HEK293T (cell line): ENCODE data around the gene ARHGEF25.

ENCODE experiments used
- ARNT ChIP-seq: fragments of 450-650 bp; IDR thresholded peaks from 2 replicates; pipeline ENCODE4 v1.6.1; 2017; ENCODE audit warnings: mild to moderate bottlenecking
- BHLHE40 ChIP-seq: fragments of 450-650 bp; IDR thresholded peaks from 2 replicates; pipeline ENCODE4 v1.6.1; 2016; ENCODE audit warnings: mild to moderate bottlenecking, moderate library complexity, borderline replicate concordance
- CTBP1 ChIP-seq: fragments of 450-650 bp; IDR thresholded peaks from 2 replicates; pipeline ENCODE4 v1.6.1; 2016; ENCODE audit warnings: borderline replicate concordance
- ELF4 ChIP-seq: fragments of 450-650 bp; IDR thresholded peaks from 2 replicates; pipeline ENCODE4 v1.6.1; 2017; ENCODE audit warnings: antibody characterized with exemption
- FOXK2 ChIP-seq: fragments of 450-650 bp; IDR thresholded peaks from 2 replicates; pipeline ENCODE4 v1.6.1; 2016; ENCODE audit warnings: mild to moderate bottlenecking
- FOXM1 ChIP-seq: fragments of 450-650 bp; IDR thresholded peaks from 2 replicates; pipeline ENCODE4 v1.6.1; 2017; ENCODE audit warnings: mild to moderate bottlenecking, borderline replicate concordance
- HDGF ChIP-seq: fragments of 450-650 bp; IDR thresholded peaks from 2 replicates; pipeline ENCODE4 v1.6.1; 2017; ENCODE audit warnings: antibody characterized with exemption, borderline replicate concordance
- L3MBTL2 ChIP-seq: fragments of 450-650 bp; conservative IDR thresholded peaks from 2 replicates; pipeline ENCODE4 v1.6.1; 2016; ENCODE audit warnings: mild to moderate bottlenecking
- LEF1 ChIP-seq: fragments of 450-650 bp; IDR thresholded peaks from 2 replicates; pipeline ENCODE4 v1.6.1; 2017; ENCODE audit warnings: mild to moderate bottlenecking, borderline replicate concordance
- PKNOX1 ChIP-seq: fragments of 450-650 bp; IDR thresholded peaks from 2 replicates; pipeline ENCODE4 v1.6.1; 2016
- SP1 ChIP-seq: fragments of 450-650 bp; IDR thresholded peaks from 2 replicates; pipeline ENCODE4 v1.6.1; 2017
- SUZ12 ChIP-seq: fragments of 450-650 bp; IDR thresholded peaks from 2 replicates; pipeline ENCODE4 v1.6.1; 2016; ENCODE audit warnings: mild to moderate bottlenecking
- TARDBP ChIP-seq: fragments of 450-650 bp; IDR thresholded peaks from 2 replicates; pipeline ENCODE4 v1.6.1; 2016

GRCh38 chr12:57620936-57621496 lies 9.8 kb downstream of the ARHGEF25 start:
- no peak for TF ChIP-seq LEF1
- TF ChIP-seq TARDBP, result no peak
- TF ChIP-seq BHLHE40, result no peak
- no peak for TF ChIP-seq CTBP1
- no peak for TF ChIP-seq ELF4
- TF ChIP-seq SP1, result no peak
- no peak for TF ChIP-seq PKNOX1
- TF ChIP-seq L3MBTL2, result no peak
- no peak for TF ChIP-seq FOXK2
- no peak for TF ChIP-seq FOXM1
- TF ChIP-seq HDGF, result no peak
- TF ChIP-seq SUZ12, result no peak
- no peak for TF ChIP-seq ARNT
